GM10266 (cell line): ENCODE data around the gene SLC38A8.

Experiments
- DNase-seq: peaks from one replicate; pipeline ENCODE4 v3.0.0; 2012; ENCODE audit errors: extremely low spot score
- TF ChIP-seq, protein P1 (sequence below): IDR thresholded peaks from 2 replicates; pipeline ENCODE4 v1.5.1; 2012; ENCODE audit warnings: mild to moderate bottlenecking, low read depth; ENCODE audit not compliant: control insufficient read depth, insufficient read depth; ENCODE audit errors: missing control alignments

The SLC38A8 gene

DNA sequence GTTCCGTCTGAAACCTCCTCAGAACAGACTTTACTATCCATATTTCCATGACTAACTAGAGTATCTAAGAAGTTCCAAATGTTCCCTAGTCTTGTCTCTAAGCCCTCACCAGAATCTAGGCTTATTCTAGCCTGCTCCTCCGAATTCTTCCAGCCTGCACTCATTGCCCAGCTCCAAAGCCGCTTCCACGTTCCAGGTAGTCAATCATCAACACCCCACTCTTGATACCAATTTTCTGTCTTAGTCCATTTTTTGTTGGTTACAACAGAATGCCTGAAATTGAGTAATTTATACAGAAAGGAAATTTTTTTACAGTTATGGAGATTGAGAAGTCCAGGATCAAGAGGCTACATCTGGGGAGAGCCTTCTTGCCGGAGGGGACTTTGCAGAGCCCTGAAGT, 21.1 kb downstream of the SLC38A8 start:
- TF ChIP-seq, protein P1, sequence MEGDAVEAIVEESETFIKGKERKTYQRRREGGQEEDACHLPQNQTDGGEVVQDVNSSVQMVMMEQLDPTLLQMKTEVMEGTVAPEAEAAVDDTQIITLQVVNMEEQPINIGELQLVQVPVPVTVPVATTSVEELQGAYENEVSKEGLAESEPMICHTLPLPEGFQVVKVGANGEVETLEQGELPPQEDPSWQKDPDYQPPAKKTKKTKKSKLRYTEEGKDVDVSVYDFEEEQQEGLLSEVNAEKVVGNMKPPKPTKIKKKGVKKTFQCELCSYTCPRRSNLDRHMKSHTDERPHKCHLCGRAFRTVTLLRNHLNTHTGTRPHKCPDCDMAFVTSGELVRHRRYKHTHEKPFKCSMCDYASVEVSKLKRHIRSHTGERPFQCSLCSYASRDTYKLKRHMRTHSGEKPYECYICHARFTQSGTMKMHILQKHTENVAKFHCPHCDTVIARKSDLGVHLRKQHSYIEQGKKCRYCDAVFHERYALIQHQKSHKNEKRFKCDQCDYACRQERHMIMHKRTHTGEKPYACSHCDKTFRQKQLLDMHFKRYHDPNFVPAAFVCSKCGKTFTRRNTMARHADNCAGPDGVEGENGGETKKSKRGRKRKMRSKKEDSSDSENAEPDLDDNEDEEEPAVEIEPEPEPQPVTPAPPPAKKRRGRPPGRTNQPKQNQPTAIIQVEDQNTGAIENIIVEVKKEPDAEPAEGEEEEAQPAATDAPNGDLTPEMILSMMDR, result no peak
- no peak for DNase-seq

DNA sequence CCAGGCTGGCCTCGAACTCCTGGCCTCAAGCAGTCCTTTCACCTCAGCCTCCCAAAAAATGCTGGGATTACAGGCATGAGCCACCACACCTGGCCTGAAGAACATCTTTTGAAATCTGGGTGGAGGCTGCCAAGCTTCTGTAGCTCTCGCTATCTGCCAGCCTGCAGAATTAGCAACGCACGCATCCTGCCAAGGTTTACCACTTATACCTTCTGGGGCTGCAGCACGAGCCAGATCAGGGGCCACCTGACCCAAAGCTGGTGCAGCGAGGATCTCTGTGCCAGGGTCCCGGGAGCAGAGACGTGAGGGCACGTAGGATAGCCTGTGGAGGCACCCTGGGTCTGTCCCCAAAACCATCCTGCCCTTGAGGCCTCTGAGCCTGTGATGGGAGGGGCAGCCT, 22.2 kb downstream of the SLC38A8 start:
- TF ChIP-seq, protein P1, result no peak
- no peak for DNase-seq

DNA sequence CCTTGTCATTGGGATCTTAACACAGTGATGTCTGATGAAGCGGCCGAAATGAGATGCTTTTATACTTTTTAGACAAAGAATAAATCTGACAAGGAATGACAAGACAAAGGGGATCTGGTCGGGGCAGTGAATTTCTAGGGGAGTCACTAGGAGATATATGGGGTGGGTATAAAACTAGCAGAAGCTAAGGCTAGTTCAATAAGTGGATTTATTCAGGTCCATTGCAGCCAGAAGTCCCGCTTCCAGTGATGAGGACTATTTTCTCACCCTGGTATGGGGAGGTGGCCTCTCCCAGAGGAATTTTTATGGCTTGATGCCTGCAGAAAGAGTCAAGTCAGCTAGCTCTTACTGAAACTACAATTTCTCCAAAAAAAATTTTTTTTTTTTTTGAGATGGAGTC, 23.9 kb downstream of the SLC38A8 start:
- TF ChIP-seq, protein P1, result no peak
- no peak for DNase-seq

DNA sequence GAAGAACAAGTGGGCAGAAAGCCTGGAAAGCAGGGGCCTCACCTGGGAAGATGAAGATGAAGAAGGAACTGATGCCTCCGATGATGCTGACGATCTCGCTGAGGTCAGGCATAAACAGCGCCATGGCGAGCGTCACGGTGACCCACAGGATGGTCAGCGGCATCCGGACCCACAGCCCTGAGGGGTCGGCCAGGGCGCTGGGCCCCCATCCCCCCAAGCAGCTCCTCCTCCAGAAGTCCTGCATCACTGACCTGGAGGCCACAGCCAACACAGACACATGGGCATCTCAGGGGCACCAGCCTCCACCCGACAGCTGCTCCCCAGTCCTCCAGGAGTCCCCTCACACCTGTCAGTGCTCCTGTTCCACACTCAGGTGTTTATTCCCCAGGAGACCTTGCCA, 26.1 kb downstream of the SLC38A8 start:
- no peak for DNase-seq
- TF ChIP-seq, protein P1, result no peak

DNA sequence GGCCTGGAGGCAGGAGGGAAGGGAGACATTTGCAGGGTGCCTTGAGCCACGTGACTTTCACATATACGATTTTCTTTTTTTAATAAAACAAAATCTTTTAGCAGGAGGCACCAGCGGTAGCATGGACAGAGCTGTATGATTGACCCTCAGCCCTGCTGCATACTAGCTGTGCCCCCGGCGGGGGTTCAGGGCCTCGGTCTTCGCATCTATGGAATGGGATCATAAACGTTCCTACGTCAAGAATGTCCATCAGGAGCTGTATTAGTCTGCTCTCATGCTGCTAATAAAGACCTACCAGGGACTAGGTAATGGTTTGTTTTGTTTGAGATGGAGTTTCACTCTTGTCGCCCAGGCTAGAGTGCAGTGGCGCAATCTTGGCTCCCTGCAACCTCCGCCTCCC, 27.2 kb downstream of the SLC38A8 start:
- no peak for DNase-seq
- TF ChIP-seq, protein P1, result no peak

DNA sequence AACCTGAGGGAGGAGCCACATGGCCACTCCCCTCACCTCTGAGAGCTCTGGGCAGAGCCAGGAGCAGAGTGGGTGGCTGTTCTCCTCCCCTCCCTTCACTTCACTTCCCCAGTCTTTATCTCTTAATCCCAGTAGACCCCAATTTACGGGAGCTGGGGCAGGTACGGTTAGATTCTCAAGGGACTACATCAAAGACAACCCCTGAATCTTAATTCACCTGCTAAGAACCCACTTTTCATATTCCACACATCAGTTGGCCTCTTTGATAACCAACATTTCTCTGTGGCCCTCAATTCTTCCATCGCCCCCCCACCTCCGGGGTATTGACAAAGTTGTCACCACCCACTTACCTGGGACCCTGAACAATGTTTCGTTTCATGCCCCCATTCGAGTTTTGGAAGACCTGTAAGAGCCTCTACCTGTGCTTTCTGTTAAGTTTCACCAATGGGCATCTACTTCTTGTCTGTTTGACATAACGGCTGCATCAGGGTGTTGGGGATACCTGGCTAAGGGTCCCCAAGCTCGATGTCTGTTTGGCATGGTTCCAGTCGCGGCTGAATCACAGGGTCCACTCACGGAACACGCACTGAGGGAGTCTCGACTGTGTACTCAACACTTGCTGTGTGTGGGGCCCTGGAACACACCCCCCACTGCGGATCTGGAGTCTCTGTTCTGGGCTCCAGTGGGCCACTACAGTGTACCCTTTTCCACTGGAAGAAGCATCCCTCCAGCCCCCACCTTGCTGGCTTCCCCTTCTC, 27.8 kb downstream of the SLC38A8 start:
- DNase-seq, result no peak
- TF ChIP-seq, protein P1, result no peak

DNA sequence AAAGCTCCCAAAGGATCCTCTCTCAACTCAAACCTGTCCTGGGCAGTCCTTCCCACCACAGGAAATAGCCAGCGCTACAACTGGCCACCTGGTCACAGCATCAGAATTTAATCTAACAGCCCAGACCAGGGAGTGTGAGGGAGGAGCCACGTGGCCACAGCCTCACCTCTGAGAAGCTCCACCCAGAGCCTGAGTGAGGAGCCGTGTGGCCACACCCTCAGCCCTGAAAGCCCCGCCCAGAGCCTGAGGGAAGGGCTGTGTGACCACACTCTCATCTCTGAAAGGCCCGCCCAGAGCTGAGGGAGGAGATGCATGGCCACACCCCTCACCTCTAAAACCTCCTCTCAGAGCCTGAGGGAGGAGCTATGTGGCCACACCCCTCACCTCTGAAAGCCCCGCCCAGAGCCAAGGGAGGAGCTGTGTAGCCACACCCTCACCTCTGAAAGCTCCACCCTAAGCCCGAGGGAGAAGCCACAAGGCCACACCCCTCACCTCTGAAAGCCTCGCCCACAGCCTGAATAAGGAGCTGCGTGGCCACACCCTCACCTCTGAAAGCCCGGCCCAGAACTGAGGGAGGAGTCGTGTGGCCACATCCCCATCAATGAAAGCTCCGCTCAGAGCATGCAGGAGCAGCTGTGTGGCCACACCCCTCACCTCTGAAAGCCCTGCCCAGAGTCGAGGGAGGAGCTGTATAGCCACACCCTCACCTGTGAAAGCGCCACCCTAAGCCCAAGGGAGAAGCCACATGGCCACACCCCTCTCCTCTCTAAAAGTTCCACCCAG, 28.6 kb downstream of the SLC38A8 start:
- TF ChIP-seq, protein P1, result no peak
- DNase-seq, result peak; percentile 73
